Smooth muscle cell (in vitro differentiated cells): ENCODE data around the gene NELL1. TPM values are rescaled to one million over a fixed set of nuclear protein-coding genes. Genes with fewer than 3 reads are reported as not detected.

ENCODE experiments used
- DNase-seq: peaks from one replicate; lab custom pipeline; 2025; ENCODE audit not compliant: unreplicated experiment; lab: John Stamatoyannopoulos, UW
- H2AFZ ChIP-seq: fragments of 200-600 bp; sonication (generic); 2 replicates; pipeline ENCODE4 v1.6.0; 2016; ENCODE audit warnings: antibody characterized with exemption, low read depth, mild to moderate bottlenecking
- H3F3A ChIP-seq: fragments of 200-600 bp; sonication (generic); 2 replicates; pipeline ENCODE4 v1.6.0; 2017; ENCODE audit warnings: antibody characterized with exemption, low read depth
- H3K27ac ChIP-seq: fragments of 200-600 bp; sonication (generic); 2 replicates; pipeline ENCODE4 v1.5.1; 2016; ENCODE audit warnings: low read depth, mild to moderate bottlenecking
- H3K27me3 ChIP-seq: fragments of 200-600 bp; sonication (generic); 2 replicates; pipeline ENCODE4 v1.6.1; 2016; ENCODE audit warnings: low read depth, mild to moderate bottlenecking
- H3K36me3 ChIP-seq: fragments of 200-600 bp; sonication (generic); 2 replicates; pipeline ENCODE4 v1.5.1; 2016; ENCODE audit warnings: low read depth
- H3K4me1 ChIP-seq: fragments of 200-600 bp; sonication (generic); 2 replicates; pipeline ENCODE4 v1.5.1; 2016; ENCODE audit warnings: low read depth
- H3K4me2 ChIP-seq: fragments of 200-600 bp; sonication (generic); 2 replicates; pipeline ENCODE4 v1.6.0; 2016; ENCODE audit warnings: mild to moderate bottlenecking
- H3K4me3 ChIP-seq: fragments of 200-600 bp; sonication (generic); 2 replicates; pipeline ENCODE4 v1.5.1; 2016; ENCODE audit warnings: mild to moderate bottlenecking
- H3K79me2 ChIP-seq: fragments of 200-600 bp; sonication (generic); 2 replicates; pipeline ENCODE4 v1.6.0; 2016; ENCODE audit warnings: low read depth, mild to moderate bottlenecking
- H3K9ac ChIP-seq: fragments of 200-600 bp; sonication (generic); 2 replicates; pipeline ENCODE4 v1.6.0; 2016; ENCODE audit warnings: low read depth
- H3K9me3 ChIP-seq: fragments of 200-600 bp; sonication (generic); replicated peaks from 2 replicates; pipeline ENCODE4 v1.5.1; 2016; ENCODE audit warnings: low read depth
- H4K20me1 ChIP-seq: fragments of 200-600 bp; sonication (generic); 2 replicates; pipeline ENCODE4 v1.6.0; 2016; ENCODE audit warnings: low read depth
- CTCF ChIP-seq: fragments of 200-600 bp; sonication (generic); IDR thresholded peaks from 2 replicates; pipeline ENCODE4 v1.5.1; 2017; ENCODE audit warnings: borderline replicate concordance, mild to moderate bottlenecking, antibody characterized with exemption; ENCODE audit not compliant: insufficient read depth, poor library complexity, severe bottlenecking
- WGBS: methylation state at CpG from one replicate; pipeline ENCODE4 v1.1.7; 2016; ENCODE audit warnings: low lambda C conversion rate; 5-methylcytosine and 5-hydroxymethylcytosine counted together
- polyA plus RNA-seq: library from polyadenylated mRNA; unstranded; fragments of >200 nt; fragmentation: Nextera tagmentation; extraction: Ambion mirVana; gene quantifications from 2 replicates; pipeline ENCODE4 v1.2.1, GENCODE V29; 2016
- total RNA-seq: library from RNA; depleted of rRNA; stranded (reverse); fragments of >200 nt; gene quantifications from 2 replicates; pipeline ENCODE4 v1.2.3, GENCODE V29; 2014

NELL1 gene
- total and polyA plus RNA-seq, 2 experiments from 2014 or later, result not detected

DNA sequence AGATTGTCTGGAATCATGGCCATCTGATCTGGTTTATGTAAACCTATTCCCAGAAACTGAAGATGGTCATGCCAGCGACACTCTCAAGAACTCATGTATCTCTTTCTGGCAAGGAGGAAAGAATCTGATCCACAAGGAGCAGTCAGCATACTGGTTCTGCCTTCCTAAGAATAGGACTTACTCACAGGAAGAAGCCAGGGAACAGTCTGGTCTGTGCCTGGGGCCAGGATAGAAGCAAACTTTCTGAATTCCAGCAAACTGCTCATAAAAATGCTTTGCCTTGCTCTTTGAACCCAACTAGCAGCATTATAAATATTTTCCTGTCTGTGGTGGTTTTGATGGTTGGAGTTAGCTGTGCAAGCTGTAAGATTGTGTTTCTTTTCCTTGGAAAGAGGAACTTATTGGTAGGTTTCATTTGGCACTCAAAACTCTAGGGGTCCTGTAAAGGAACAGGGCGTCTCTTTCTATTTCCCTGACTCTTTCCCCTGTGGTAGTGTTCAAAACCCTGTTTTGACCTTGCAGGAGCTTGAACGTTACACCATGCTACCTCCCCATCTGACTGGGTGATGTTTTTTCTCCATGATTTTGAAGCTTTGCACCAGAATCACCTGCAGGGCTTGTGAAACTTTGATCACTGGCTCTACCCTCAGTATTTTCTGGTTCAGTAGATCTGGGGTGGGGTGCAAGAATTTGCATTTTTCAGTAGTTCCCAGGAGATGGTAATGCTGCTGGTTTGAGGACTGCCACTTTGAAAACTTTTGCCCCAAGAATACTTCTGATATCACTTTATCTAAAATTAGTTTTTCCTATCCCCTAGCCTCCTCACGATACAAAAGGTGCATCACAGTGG lies 895.7 kb downstream of the NELL1 start:
- Histone ChIP-seq H3K4me1 (no peaks in the 10 kb centered on the region), H3K4me2 (no peak overlapping the region), H2AFZ (no peak overlapping the region), H3F3A (no peaks in the 10 kb centered on the region), H3K9ac (no peak overlapping the region), H3K79me2 (no peaks in the 10 kb centered on the region), H3K4me3 (no peak overlapping the region), H3K9me3 (no peaks in the 10 kb centered on the region), H3K36me3 (no peaks in the 10 kb centered on the region), H3K27ac (peak overlapping the region; percentile 6), H4K20me1 (no peaks in the 10 kb centered on the region), H3K27me3 (no peaks in the 10 kb centered on the region)
- no peak for DNase-seq
- 83% methylated on average over 4 of the region's 4 CpGs for WGBS
- TF ChIP-seq CTCF, result no peak

DNA sequence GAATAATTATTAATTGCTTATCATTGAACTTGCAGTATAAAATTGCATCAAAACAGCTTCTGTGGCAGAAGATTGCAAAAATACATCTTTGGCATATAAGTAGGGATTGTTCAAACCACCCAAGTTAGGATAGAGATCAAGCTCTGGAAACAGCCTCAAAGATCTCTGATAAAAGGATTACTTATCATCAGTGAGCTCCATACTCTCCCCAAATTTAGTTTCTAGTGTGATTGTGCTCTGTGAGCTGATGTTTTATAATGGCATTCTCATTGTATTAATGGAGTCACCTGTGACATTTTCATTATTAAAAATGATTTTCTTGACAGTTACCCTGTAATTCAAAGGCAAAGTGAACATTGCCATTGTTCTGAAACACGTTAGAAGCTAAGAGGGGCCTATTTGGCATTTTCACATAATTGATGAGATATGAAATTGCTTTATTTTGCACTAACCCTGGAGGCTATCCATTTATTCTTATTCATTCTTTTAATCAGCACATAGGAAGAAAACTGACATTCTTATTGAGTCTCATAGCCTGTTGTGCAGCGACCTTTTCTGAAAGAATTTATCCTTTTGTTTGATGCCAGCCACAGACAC lies 897.2 kb downstream of the NELL1 start:
- Histone ChIP-seq H3K4me2 (no peak overlapping the region), H3F3A (no peaks in the 10 kb centered on the region), H2AFZ (no peak overlapping the region), H3K4me3 (no peak overlapping the region), H3K9me3 (no peaks in the 10 kb centered on the region), H3K4me1 (no peaks in the 10 kb centered on the region), H3K27ac (no peak overlapping the region), H3K79me2 (no peaks in the 10 kb centered on the region), H3K36me3 (no peaks in the 10 kb centered on the region), H3K9ac (no peak overlapping the region), H4K20me1 (no peaks in the 10 kb centered on the region), H3K27me3 (no peaks in the 10 kb centered on the region)
- WGBS, result 82% methylated on average over 2 of the region's 2 CpGs
- DNase-seq, result no peak
- TF ChIP-seq CTCF, result no peak

DNA sequence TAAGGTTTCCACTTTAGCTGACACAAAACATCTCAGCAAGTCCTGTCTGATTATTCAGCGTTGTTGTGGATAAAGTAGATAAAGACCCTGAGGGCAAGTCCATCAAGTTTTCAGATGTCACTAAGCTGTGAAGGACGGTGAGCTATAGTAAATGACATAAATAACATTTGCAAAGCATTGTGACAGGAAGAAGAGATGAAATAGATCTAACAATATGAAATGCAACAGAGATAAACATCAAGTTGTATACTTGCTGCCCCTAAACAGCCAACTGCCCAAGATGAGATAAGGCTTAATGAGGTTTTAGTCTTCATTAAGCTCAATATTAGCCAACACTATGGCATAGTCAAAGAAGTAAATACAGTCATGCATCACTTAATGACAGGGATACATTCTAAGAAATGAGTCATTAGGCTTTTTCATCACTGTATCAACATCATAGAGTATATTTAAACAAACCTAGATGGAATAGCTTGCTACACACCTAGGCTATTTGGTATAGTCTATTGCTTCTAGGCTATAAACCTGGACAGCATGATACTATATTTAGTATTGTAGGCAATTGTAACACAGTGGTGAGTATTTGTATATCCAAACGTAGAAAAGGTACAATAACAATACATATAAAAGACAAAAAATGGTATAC lies 898.4 kb downstream of the NELL1 start:
- no peak for DNase-seq
- no peaks in the 10 kb centered on the region for H3K36me3 ChIP-seq
- H3K9me3 ChIP-seq, result no peaks in the 10 kb centered on the region
- H2AFZ ChIP-seq, result no peak overlapping the region
- H3K4me1 ChIP-seq, result no peaks in the 10 kb centered on the region
- H3K27ac ChIP-seq, result no peak overlapping the region
- no peak overlapping the region for H3K4me3 ChIP-seq
- no peaks in the 10 kb centered on the region for H3K27me3 ChIP-seq
- H3K79me2 ChIP-seq, result no peaks in the 10 kb centered on the region
- H3F3A ChIP-seq, result no peaks in the 10 kb centered on the region
- H4K20me1 ChIP-seq, result no peaks in the 10 kb centered on the region
- no peak for TF ChIP-seq CTCF
- no peak overlapping the region for H3K4me2 ChIP-seq
- 72% methylated on average over 3 of the region's 3 CpGs for WGBS
- H3K9ac ChIP-seq, result no peak overlapping the region
